DOHH2 (cell line): ENCODE results near the gene VPS13A.

Source experiments
- CTCF ChIP-seq: fragments of 200-600 bp; sonication (generic); IDR thresholded peaks from one replicate; pipeline ENCODE4 v1.5.1; 2014; ENCODE audit warnings: antibody characterized with exemption, mild to moderate bottlenecking, low read depth, low read length; ENCODE audit not compliant: poor library complexity, severe bottlenecking
- EZH2phosphoT487 ChIP-seq: fragments of 200-600 bp; sonication (generic); IDR thresholded peaks from 2 replicates; pipeline ENCODE4 v1.6.1; 2017; ENCODE audit warnings: borderline replicate concordance, mild to moderate bottlenecking, antibody characterized with exemption, low read length, moderate library complexity, mixed read lengths

GRCh38 chr9:77435277-77435676, 257.9 kb downstream of the VPS13A start:
- TF ChIP-seq CTCF: no peak
- TF ChIP-seq EZH2phosphoT487: no peak
